Astrocyte (in vitro differentiated cells and primary cell): ENCODE measurements around the gene H2AZ1.
A peak's percentile ranks its signal among the peaks of the same experiment; 100 is the strongest.

Source experiments
- CTCF ChIP-seq: IDR thresholded peaks from 2 replicates; pipeline ENCODE4 v1.5.1; 2011; ENCODE audit warnings: low read depth, mild to moderate bottlenecking, inconsistent platforms, low read length, moderate library complexity; ENCODE audit not compliant: insufficient read depth
- EZH2 ChIP-seq: IDR thresholded peaks from 2 replicates; pipeline ENCODE4 v1.6.1; 2012; ENCODE audit warnings: mild to moderate bottlenecking, low read length, inconsistent platforms; ENCODE audit not compliant: insufficient read depth

GRCh38 chr4:99998062-99998867 lies 48.2 kb upstream of the H2AZ1 start:
- TF ChIP-seq CTCF (peak; percentile 29), EZH2 (no peak)
